GM18519 (cell line): ENCODE measurements around the gene ESR2.

Experiments
- ATAC-seq: cut with Tn5 transposase; IDR thresholded peaks from one replicate; pipeline ENCODE4 v1.9.1; 2021; ENCODE audit warnings: mild to moderate bottlenecking, moderate library complexity; ENCODE audit not compliant: unreplicated experiment, low FRiP score

Gene ESR2

GRCh38 chr14:64272019-64272418 lies 22.2 kb downstream of the ESR2 start:
- no peak for ATAC-seq

GRCh38 chr14:64266239-64266638 lies 27.9 kb downstream of the ESR2 start:
- ATAC-seq: no peak

- no peak for ATAC-seq
Measured at GRCh38 chr14:64265222-64265621, 28.9 kb downstream of the ESR2 start.

GRCh38 chr14:64260418-64260817 lies 33.8 kb downstream of the ESR2 start:
- no peak for ATAC-seq

- ATAC-seq: no peak
Measured at GRCh38 chr14:64255756-64256155, 38.4 kb downstream of the ESR2 start.

GRCh38 chr14:64253672-64254071 lies 40.5 kb downstream of the ESR2 start:
- no peak for ATAC-seq

- no peak for ATAC-seq
Measured at GRCh38 chr14:64249363-64249762, 44.8 kb downstream of the ESR2 start.

GRCh38 chr14:64248689-64249088 lies 45.5 kb downstream of the ESR2 start:
- ATAC-seq: no peak

GRCh38 chr14:64247195-64247594 lies 47.0 kb downstream of the ESR2 start:
- ATAC-seq: no peak

- ATAC-seq: no peak
Measured at GRCh38 chr14:64246688-64247087, 47.5 kb downstream of the ESR2 start.

- no peak for ATAC-seq
Measured at GRCh38 chr14:64245491-64245890, 48.7 kb downstream of the ESR2 start.

GRCh38 chr14:64244279-64244678 lies 49.9 kb downstream of the ESR2 start:
- ATAC-seq: no peak

- ATAC-seq: no peak
Measured at GRCh38 chr14:64238631-64239030, 55.5 kb downstream of the ESR2 start.

- ATAC-seq: no peak
Measured at GRCh38 chr14:64238049-64238448, 56.1 kb downstream of the ESR2 start.

- ATAC-seq: peak; percentile 57
Measured at GRCh38 chr14:64235652-64236640, 58.2 kb downstream of the ESR2 start.

- ATAC-seq: peak; percentile 3
Measured at GRCh38 chr14:64234877-64235651, 59.1 kb downstream of the ESR2 start.

- no peak for ATAC-seq
Measured at GRCh38 chr14:64233531-64234190, 60.5 kb downstream of the ESR2 start.

GRCh38 chr14:64232944-64233343 lies 61.2 kb downstream of the ESR2 start:
- no peak for ATAC-seq

- no peak for ATAC-seq
Measured at GRCh38 chr14:64232095-64232838, 61.9 kb downstream of the ESR2 start.

GRCh38 chr14:64229489-64229888 lies 64.7 kb downstream of the ESR2 start:
- no peak for ATAC-seq
